DOHH2 (cell line): ENCODE measurements around the gene GAS7.
A peak's percentile ranks its signal among the peaks of the same experiment; 100 is the strongest.

Source experiments
- H3F3A ChIP-seq: fragments of 200-600 bp; sonication (generic), shearing (Covaris generic); 2 replicates; pipeline ENCODE4 v1.6.0; 2016; ENCODE audit warnings: antibody characterized with exemption, mild to moderate bottlenecking; ENCODE audit not compliant: control insufficient read depth, insufficient read depth
- H3K27ac ChIP-seq: fragments of 200-600 bp; sonication (generic); 2 replicates; pipeline ENCODE4 v1.5.1; 2014; ENCODE audit warnings: low read depth, mild to moderate bottlenecking, low read length, moderate library complexity
- H3K27me3 ChIP-seq: fragments of 200-600 bp; sonication (generic); 2 replicates; pipeline ENCODE4 v1.6.1; 2014; ENCODE audit warnings: mild to moderate bottlenecking, low read length, mixed read lengths; ENCODE audit not compliant: control insufficient read depth
- H3K36me3 ChIP-seq: fragments of 200-600 bp; sonication (generic); 2 replicates; pipeline ENCODE4 v1.6.1; 2014; ENCODE audit warnings: mild to moderate bottlenecking, low read length, moderate library complexity, mixed read lengths; ENCODE audit not compliant: control insufficient read depth
- H3K4me1 ChIP-seq: fragments of 200-600 bp; sonication (generic); 2 replicates; pipeline ENCODE4 v1.6.1; 2014; ENCODE audit warnings: mild to moderate bottlenecking, low read length, mixed read lengths; ENCODE audit not compliant: control insufficient read depth
- H3K4me2 ChIP-seq: fragments of 200-600 bp; sonication (generic); 2 replicates; pipeline ENCODE4 v1.6.0; 2014; ENCODE audit warnings: mild to moderate bottlenecking, low read length, moderate library complexity
- H3K4me3 ChIP-seq: fragments of 200-600 bp; sonication (generic); 2 replicates; pipeline ENCODE4 v1.5.1; 2014; ENCODE audit warnings: mild to moderate bottlenecking, low read length, mixed read lengths
- H3K79me2 ChIP-seq: fragments of 200-600 bp; sonication (generic); 2 replicates; pipeline ENCODE4 v1.6.1; 2014; ENCODE audit warnings: mild to moderate bottlenecking, low read length, mixed read lengths; ENCODE audit not compliant: control insufficient read depth
- H3K9me2 ChIP-seq: fragments of 200-600 bp; sonication (generic); replicated peaks from 2 replicates; pipeline ENCODE4 v1.6.1; 2014; ENCODE audit warnings: mild to moderate bottlenecking, low read length, mixed read lengths; ENCODE audit not compliant: control insufficient read depth
- H3K9me3 ChIP-seq: fragments of 200-600 bp; sonication (generic); 2 replicates; pipeline ENCODE4 v1.6.1; 2014; ENCODE audit warnings: antibody characterized with exemption, low read length, mixed read lengths; ENCODE audit not compliant: control insufficient read depth, insufficient read depth
- H4K20me1 ChIP-seq: fragments of 200-600 bp; sonication (generic); 2 replicates; pipeline ENCODE4 v1.6.0; 2014; ENCODE audit warnings: low read depth, mild to moderate bottlenecking, antibody characterized with exemption, low read length, moderate library complexity; ENCODE audit not compliant: control insufficient read depth, insufficient read depth
- EZH2phosphoT487 ChIP-seq: fragments of 200-600 bp; sonication (generic); IDR thresholded peaks from 2 replicates; pipeline ENCODE4 v1.6.1; 2017; ENCODE audit warnings: borderline replicate concordance, mild to moderate bottlenecking, antibody characterized with exemption, low read length, moderate library complexity, mixed read lengths
- TF ChIP-seq, protein P1 (sequence below): fragments of 200-600 bp; sonication (generic); IDR thresholded peaks from one replicate; pipeline ENCODE4 v1.5.1; 2014; ENCODE audit warnings: antibody characterized with exemption, mild to moderate bottlenecking, low read depth, low read length; ENCODE audit not compliant: poor library complexity, severe bottlenecking

Gene GAS7

GRCh38 chr17:10229181-10229580, 30.8 kb upstream of the GAS7 start:
- Histone ChIP-seq H3K9me3 (no peaks in the 10 kb centered on the region), H3K79me2 (no peaks in the 10 kb centered on the region), H3K4me2 (no peak overlapping the region), H3K27me3 (no peaks in the 10 kb centered on the region), H3K27ac (no peak overlapping the region), H3K4me3 (no peak overlapping the region), H3F3A (no peaks in the 10 kb centered on the region), H3K36me3 (no peaks in the 10 kb centered on the region), H3K9me2 (no peaks in the 10 kb centered on the region), H4K20me1 (no peaks in the 10 kb centered on the region), H3K4me1 (no peaks in the 10 kb centered on the region)
- TF ChIP-seq, protein P1, sequence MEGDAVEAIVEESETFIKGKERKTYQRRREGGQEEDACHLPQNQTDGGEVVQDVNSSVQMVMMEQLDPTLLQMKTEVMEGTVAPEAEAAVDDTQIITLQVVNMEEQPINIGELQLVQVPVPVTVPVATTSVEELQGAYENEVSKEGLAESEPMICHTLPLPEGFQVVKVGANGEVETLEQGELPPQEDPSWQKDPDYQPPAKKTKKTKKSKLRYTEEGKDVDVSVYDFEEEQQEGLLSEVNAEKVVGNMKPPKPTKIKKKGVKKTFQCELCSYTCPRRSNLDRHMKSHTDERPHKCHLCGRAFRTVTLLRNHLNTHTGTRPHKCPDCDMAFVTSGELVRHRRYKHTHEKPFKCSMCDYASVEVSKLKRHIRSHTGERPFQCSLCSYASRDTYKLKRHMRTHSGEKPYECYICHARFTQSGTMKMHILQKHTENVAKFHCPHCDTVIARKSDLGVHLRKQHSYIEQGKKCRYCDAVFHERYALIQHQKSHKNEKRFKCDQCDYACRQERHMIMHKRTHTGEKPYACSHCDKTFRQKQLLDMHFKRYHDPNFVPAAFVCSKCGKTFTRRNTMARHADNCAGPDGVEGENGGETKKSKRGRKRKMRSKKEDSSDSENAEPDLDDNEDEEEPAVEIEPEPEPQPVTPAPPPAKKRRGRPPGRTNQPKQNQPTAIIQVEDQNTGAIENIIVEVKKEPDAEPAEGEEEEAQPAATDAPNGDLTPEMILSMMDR: no peak
- TF ChIP-seq EZH2phosphoT487: no peak

- Histone ChIP-seq H3K4me1 (no peaks in the 10 kb centered on the region), H3K27ac (no peak overlapping the region), H3K27me3 (no peaks in the 10 kb centered on the region), H3F3A (no peaks in the 10 kb centered on the region), H3K36me3 (no peaks in the 10 kb centered on the region), H3K9me2 (no peaks in the 10 kb centered on the region), H3K79me2 (no peaks in the 10 kb centered on the region), H4K20me1 (no peaks in the 10 kb centered on the region), H3K9me3 (no peaks in the 10 kb centered on the region), H3K4me3 (no peak overlapping the region), H3K4me2 (no peak overlapping the region)
- TF ChIP-seq, protein P1: peak; percentile 97
- TF ChIP-seq EZH2phosphoT487: no peak
Measured at GRCh38 chr17:10226930-10227695, 28.7 kb upstream of the GAS7 start.

- Histone ChIP-seq H4K20me1 (no peaks in the 10 kb centered on the region), H3K9me3 (no peaks in the 10 kb centered on the region), H3K79me2 (no peaks in the 10 kb centered on the region), H3K4me3 (no peak overlapping the region), H3K27ac (no peak overlapping the region), H3K9me2 (no peaks in the 10 kb centered on the region), H3K4me1 (no peaks in the 10 kb centered on the region), H3K36me3 (no peaks in the 10 kb centered on the region), H3F3A (no peaks in the 10 kb centered on the region), H3K27me3 (no peaks in the 10 kb centered on the region), H3K4me2 (no peak overlapping the region)
- TF ChIP-seq, protein P1: no peak
- no peak for TF ChIP-seq EZH2phosphoT487
Measured at GRCh38 chr17:10224582-10225195, 26.3 kb upstream of the GAS7 start.
